ENCODE data around the gene SCD.
A peak's percentile ranks its signal among the peaks of the same experiment; 100 is the strongest.

SCD gene

GRCh38 chr10:100325158-100325557, 21.9 kb upstream of the SCD start:
- peaks cover 28 to 29% of the 10 kb centered on the region in 2 experiments for H3K4me1 ChIP-seq (ENCODE audit: control insufficient read depth in 1 of 2, insufficient read depth in 1 of 2, low read depth in 1 of 2, low read length in 1 of 2)
- H3K9me3 ChIP-seq, result no peaks in the 10 kb centered on the region
- H3K4me3 ChIP-seq (ENCODE audit: low read depth in 1 of 2, low read length in 1 of 2), result no peak overlapping the region
- no peak for TF ChIP-seq CTCF (IDR thresholded peaks at IDR 0.05)
- peak overlapping the region; percentile 93 for H3K27ac ChIP-seq
- H3K36me3 ChIP-seq, result no peaks in the 10 kb centered on the region
- H3K27me3 ChIP-seq, result peaks cover 3% of the 10 kb centered on the region

GRCh38 chr10:100327007-100327717, 19.9 kb upstream of the SCD start:
- peak; percentile 18 for TF ChIP-seq CTCF (IDR thresholded peaks at IDR 0.05)
- H3K27ac ChIP-seq, result peak overlapping the region; percentile 93

GRCh38 chr10:100327718-100328009, 19.4 kb upstream of the SCD start:
- Histone ChIP-seq H3K9me3 (no peaks in the 10 kb centered on the region), H3K36me3 (no peaks in the 10 kb centered on the region), H3K27ac (peak overlapping the region; percentile 93), H3K27me3 (no peaks in the 10 kb centered on the region), H3K4me3 (ENCODE audit: low read depth in 1 of 2, low read length in 1 of 2) (no peak overlapping the region), H3K4me1 (ENCODE audit: control insufficient read depth in 1 of 2, insufficient read depth in 1 of 2, low read depth in 1 of 2, low read length in 1 of 2) (peaks cover 28 to 29% of the 10 kb centered on the region in 2 experiments)
- TF ChIP-seq CTCF (IDR thresholded peaks at IDR 0.05), result no peak

More at GRCh38 chr10:100327007-100327717, 19.9 kb upstream of the SCD start:
- no peaks in the 10 kb centered on the region for H3K9me3 ChIP-seq
- H3K27me3 ChIP-seq, result no peaks in the 10 kb centered on the region
- peaks cover 28 to 29% of the 10 kb centered on the region in 2 experiments for H3K4me1 ChIP-seq (ENCODE audit: control insufficient read depth in 1 of 2, insufficient read depth in 1 of 2, low read depth in 1 of 2, low read length in 1 of 2)
- peak overlapping the region; percentile 13 for H3K4me3 ChIP-seq (ENCODE audit: low read depth in 1 of 2, low read length in 1 of 2)
- H3K36me3 ChIP-seq, result no peaks in the 10 kb centered on the region

GRCh38 chr10:100328198-100328597, 18.8 kb upstream of the SCD start:
- H3K4me1 ChIP-seq (ENCODE audit: control insufficient read depth in 1 of 2, insufficient read depth in 1 of 2, low read depth in 1 of 2, low read length in 1 of 2), result peaks cover 32 to 33% of the 10 kb centered on the region in 2 experiments
- H3K27ac ChIP-seq, result peak overlapping the region; percentile 93
- H3K4me3 ChIP-seq (ENCODE audit: low read depth in 1 of 2, low read length in 1 of 2), result no peak overlapping the region
- H3K36me3 ChIP-seq, result no peaks in the 10 kb centered on the region
- TF ChIP-seq CTCF (IDR thresholded peaks at IDR 0.05), result no peak
- no peaks in the 10 kb centered on the region for H3K9me3 ChIP-seq
- H3K27me3 ChIP-seq, result no peaks in the 10 kb centered on the region

- Histone ChIP-seq H3K27me3 (no peaks in the 10 kb centered on the region), H3K4me3 (ENCODE audit: low read depth in 1 of 2, low read length in 1 of 2) (no peak within 1 kb of the TSS), H3K9me3 (no peaks in the 10 kb centered on the region), H3K4me1 (ENCODE audit: control insufficient read depth in 1 of 2, insufficient read depth in 1 of 2, low read depth in 1 of 2, low read length in 1 of 2) (peaks cover 51% of the 10 kb centered on the region in 2 experiments), H3K36me3 (no peaks in the 10 kb centered on the region), H3K27ac (no peak within 1 kb of the TSS)
- TF ChIP-seq CTCF (IDR thresholded peaks at IDR 0.05), result no peak
Observed at GRCh38 chr10:100330079-100330478, 17.0 kb upstream of the SCD start, which contains the start of gene PKD2L1. TSS of gene PKD2L1 (minus strand) at chr10:100330228. CDS start at chr10:100330103, 125 bp downstream.

Data from neutrophil (primary cell).